Measurements from ENCODE around the gene BBIP1.
"Not testable (repeated sequence)": the region's sequence is repeated elsewhere in the genome, so short reads cannot be mapped to it uniquely, and the experiment has no call there.

Gene BBIP1

DNA sequence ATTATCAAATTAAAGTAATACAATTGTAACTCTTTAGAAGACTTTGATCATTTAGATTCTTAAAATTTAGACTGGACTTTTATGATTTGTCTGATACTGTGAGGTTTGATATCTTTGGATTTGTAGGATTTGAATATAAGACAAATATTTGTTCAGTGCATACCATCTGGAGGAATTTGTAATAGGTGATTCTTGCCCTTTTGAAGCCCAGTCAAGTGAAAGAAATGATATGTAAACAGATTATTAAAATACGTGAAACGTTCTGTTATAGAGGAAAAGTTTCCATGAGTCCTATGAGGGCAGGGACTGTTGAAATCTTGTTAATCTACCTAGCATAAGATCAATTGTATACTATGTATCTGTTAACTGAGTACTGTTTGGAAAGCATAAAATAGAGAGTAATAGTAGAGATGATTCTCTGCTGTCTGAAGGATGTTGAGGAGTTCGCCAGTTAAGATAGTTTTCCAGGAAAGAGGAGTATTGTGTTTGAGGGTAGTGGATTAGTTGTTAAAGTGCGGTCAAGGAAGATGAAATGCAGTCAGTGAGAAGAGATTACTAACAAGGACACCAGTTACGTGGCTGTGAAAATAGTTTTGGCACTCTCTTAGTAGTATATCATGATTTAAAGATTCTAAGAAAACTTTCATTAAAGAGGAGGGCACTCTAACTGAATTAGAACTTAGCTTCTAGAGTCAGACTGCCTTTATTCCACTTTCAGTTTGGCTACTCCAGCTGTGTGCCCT, 32.9 kb downstream of the BBIP1 start:
- DNase-seq (ENCODE audit: low spot score), result no peak

GRCh38 chr10:110883924-110884323, 35.1 kb downstream of the BBIP1 start:
- DNase-seq (ENCODE audit: low spot score), result no peak

- DNase-seq (ENCODE audit: low spot score), result no peak
These were observed 37.1 kb downstream of the BBIP1 start for GRCh38 chr10:110881905-110882304.

- no peak for DNase-seq (ENCODE audit: low spot score)
These were observed 37.7 kb downstream of the BBIP1 start for GRCh38 chr10:110881247-110881646.

GRCh38 chr10:110880012-110880411, 39.0 kb downstream of the BBIP1 start:
- DNase-seq (ENCODE audit: low spot score), result no peak

DNA sequence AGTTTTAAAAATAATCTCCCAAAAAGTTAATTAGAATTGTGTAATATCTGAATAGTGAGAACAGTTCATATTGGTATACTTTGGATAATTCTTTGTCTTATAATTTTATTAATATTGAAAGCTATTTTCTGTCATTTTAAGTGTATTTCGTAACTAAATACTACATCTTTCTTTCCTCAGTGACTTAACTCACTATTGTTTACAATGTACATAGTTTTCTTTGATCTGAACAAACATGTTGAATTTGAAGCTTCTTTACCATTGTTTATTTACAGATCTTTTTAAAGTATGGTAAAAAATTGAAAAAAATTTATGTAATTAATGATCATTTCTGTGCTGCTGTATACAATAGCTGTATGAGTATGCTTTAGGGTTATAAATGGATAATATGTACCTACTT, 42.2 kb downstream of the BBIP1 start:
- no peak for DNase-seq (ENCODE audit: low spot score)

DNA sequence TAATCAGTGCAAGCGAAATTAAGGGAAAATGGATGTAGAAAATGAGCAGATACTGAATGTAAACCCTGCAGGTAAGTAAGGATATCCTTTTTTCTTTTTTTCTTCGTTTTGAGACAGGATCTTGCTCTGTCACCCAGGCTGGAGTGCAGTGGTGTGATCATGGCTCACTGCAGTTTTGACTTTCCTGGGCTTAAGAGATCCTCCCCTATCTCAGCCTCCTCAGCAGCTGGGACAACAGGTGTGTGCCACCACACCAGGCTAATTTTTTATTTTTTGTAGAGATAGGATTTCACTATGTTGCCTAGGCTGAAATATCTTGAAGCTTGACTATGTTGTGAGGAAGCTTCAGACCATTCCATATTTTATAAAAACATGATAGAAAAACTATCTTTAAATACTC, 43.0 kb downstream of the BBIP1 start:
- DNase-seq (ENCODE audit: low spot score), result no peak

GRCh38 chr10:110873951-110874350, 45.0 kb downstream of the BBIP1 start:
- DNase-seq (ENCODE audit: low spot score), result no peak

- DNase-seq (ENCODE audit: low spot score), result no peak
These were observed 45.7 kb downstream of the BBIP1 start for GRCh38 chr10:110872984-110873923.

DNA sequence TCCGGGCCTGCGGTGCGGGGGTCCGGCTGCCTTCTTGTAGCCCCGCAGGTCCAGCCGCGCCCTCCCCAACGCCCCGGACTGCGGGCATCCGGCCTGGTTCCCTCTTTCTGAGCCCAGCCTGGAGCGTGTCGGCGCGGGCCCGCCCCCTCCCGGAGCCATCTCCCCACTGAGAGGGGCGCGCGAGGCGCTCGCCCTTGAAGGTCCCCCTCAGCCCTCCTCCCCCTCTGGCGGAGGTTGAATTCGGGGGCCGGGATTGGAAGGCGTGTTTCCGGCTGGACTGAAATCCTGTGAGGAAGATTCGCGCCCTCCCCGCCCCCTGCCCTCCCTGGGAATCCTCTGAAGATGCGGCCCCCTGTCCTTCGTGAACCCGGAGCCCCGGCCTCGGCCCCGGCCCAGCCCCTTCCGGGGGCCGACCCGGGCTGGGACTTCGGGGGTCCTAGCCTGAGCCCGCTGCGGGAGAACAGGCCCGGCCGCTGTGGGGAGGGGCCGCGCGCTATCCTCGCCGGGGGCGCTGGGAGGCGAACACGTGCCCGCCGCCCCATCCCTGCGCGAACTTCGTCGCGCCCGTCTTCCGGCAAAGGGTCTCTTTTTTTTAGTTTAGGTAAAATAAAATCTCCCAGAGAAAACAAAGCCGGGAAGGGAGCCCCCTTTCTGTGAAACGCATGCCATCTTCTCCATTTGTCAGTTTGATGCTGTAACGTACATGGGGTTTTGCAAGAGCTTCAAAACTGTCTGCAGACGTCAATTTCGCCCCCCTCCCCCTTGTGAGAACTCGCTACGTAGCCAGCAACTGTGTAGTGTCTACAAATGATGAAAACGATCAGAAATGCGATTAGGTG, 46.6 kb downstream of the BBIP1 start:
- peak; percentile 74 for DNase-seq (ENCODE audit: low spot score)

DNA sequence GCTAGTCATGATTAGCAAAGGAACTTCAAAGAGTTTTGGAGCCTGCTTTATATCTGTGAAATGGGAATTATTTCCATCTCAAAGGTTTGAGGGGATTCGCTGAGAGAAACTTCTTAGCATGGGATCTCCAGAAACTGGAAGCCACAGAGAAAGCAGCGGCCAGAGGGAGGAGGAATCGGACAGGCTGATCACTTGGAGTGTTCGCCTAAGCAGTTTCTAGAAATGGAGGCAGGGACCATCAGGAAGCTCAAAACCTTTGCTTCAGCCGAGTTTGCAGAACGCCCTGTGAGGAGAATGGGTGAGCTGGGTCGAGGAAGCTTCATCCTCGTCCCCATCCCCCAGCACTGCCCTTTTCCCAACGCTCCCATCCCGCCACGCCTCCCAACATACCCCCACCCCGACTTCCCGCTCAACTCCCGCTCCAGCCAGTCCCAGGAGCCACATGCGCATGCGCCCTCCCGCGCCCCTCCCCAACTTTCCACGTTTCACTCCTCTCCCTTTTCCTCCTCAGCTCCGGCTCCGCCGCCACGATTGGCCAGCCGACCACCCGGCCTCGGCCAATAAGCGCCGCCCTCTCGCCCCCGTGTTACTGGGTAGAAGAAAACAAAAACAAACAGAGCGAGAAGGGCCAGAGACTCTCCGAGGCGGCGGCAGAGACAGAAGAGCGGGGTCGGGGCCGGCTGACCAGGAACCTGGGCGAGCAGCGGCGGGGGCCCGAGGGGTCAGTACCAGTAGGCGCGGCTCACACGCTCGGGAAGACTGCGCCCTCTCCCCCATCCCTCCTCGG, 47.5 kb downstream of the BBIP1 start, which contains the start of gene PDCD4:
Gene PDCD4 (plus strand): TSS at position 631 of the 787 bp plus-strand sequence. CDS start 4,100 bp downstream, outside the sequence.
- DNase-seq (ENCODE audit: low spot score), result peak; percentile 97

- DNase-seq (ENCODE audit: low spot score), result no peak
These were observed 48.1 kb downstream of the BBIP1 start for GRCh38 chr10:110870823-110871297.

DNA sequence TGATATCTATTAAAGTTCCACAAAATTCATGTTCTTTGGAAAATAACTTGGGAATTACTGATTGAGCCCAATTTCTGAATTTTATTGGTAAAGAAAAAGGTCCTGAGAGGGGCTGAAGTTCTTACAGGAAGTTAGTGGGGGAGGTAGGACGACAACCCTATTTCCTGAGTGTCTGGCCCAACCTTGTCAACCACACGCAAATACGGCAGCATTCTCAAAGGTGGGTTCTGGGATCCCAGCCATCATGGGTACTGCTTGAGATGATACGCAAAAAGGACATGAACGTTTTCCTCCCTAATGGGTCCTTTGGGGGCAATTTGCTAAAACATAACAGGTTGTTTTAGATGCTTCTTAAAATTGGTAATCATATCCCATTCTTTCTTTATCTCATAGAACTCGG, 50.0 kb downstream of the BBIP1 start:
- no peak for DNase-seq (ENCODE audit: low spot score)

DNA sequence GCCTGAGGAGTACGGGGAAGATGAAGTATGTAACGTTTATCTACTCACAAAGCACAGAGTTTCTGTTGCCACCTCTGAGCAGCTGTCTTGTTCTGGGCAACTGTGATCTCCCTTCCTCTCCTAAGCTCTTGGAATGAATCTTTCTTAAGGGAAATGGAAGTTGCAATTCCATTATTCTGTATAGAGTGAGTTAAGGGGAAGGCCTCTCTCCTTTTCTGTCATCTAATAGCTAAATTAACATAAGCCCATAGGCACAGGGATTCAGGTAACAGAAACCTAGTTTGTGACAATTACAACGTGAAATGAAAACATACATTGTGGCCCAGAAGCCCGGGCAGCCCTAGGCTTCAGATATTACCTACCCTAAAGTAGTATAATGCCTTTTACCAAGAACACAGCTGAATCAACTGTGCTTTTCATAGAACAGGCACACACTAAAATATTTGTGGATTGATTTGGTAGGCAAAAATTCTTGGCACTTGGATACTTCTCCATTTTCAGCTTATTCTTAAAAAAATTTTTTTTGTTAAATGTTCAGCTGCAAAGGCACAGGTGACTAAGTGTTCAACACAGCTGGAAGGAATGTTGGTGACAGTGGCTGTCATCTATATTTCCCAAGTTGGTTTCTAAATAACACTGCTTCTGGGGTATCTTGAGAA, 51.0 kb downstream of the BBIP1 start:
- no peak for DNase-seq (ENCODE audit: low spot score)

DNA sequence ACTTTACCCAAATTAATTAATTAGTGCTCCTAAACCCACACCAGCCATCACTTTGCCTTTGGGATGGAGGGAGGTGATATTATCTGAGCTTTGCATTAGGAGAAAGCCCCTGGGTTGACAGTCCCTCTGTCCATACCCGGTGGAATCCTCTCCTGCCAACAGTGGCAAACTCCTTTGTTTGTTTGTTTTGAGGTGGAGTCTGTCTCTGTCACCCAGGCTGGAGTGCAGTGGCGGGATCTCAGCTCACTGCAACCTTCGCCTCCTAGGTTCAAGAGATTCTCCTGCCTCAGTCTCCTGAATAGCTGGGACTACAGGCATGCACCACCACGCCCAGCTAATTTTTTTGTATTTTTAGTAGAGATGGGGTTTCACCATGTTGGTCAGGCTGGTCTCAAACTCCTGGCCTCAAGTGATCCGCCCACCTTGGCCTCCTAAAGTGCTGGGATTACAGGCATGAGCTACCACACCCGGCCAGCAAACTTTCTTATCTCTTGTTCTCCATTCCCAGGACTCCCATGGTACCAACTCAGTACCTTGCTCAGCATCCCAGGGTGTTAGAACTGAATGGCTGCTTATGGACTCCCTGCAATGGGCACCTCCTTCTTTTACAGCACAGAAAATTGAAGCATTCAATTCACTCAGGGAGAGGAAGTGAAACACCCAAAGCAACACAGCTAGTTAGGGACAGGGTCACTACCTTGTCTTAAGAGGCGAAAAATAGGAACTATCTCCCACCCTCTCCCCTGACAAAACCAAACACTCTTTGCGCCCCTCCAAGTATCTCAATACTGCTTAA, 51.8 kb downstream of the BBIP1 start:
- not testable (repeated sequence) for DNase-seq (ENCODE audit: low spot score)

- DNase-seq (ENCODE audit: low spot score), result no peak
These were observed 53.0 kb downstream of the BBIP1 start for GRCh38 chr10:110865809-110866482.

- DNase-seq (ENCODE audit: low spot score), result no peak
These were observed 53.7 kb downstream of the BBIP1 start for GRCh38 chr10:110865186-110865808.

DNA sequence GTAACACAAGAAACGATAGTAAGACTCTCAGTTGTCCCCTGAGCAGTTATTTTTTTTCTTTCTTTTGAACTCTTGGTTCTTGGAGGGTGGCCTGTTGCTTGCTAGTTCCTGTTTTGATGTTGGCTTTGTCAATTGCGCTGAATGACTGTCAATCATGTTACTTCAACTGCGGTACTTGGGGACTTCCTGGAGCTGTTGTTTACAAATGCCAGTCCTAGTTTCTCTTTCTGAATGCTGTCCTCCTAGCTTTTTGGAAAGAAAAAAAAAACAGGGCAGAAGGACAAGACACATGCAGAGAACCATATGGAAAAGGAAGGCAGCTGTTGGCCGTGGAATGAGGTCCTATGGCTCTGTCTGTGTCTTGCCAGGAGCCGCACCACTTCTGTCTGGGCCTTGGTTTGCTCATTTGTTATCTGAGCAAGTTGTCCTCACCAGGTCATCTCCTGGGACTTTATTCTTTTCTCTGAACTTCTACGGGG, 54.3 kb downstream of the BBIP1 start:
- peak; percentile 86 for DNase-seq (ENCODE audit: low spot score)

DNA sequence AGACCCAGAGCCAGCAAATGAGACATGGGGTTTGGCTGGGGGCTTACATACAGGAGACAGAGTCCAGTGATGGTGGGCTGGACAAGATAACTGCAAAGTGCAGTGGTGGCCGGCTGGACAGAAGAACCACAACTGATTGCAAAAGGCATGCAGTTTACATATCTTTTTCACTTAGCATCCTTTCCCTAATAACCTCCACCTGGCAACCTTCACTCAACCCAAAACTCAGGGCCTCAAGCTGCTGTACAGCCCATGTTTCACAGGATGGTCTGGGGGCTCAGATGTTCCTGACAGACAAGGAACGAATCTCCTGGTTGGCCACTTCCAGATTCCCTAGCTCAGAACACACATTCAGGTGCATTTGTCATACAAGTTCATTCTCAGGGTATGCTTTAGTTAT, 55.0 kb downstream of the BBIP1 start:
- no peak for DNase-seq (ENCODE audit: low spot score)
